GM12874 (cell line): Measurements from ENCODE around the gene HINFP.

ENCODE experiments used
- TF ChIP-seq, protein P1 (sequence below): IDR thresholded peaks from 2 replicates; pipeline ENCODE4 v1.5.1; 2011; ENCODE audit warnings: low read depth, mild to moderate bottlenecking, control low read depth, low read length, moderate library complexity; ENCODE audit not compliant: insufficient read depth

The HINFP gene

GRCh38 chr11:119116235-119116594 is 5.2 kb upstream of the HINFP start:
- TF ChIP-seq, protein P1, sequence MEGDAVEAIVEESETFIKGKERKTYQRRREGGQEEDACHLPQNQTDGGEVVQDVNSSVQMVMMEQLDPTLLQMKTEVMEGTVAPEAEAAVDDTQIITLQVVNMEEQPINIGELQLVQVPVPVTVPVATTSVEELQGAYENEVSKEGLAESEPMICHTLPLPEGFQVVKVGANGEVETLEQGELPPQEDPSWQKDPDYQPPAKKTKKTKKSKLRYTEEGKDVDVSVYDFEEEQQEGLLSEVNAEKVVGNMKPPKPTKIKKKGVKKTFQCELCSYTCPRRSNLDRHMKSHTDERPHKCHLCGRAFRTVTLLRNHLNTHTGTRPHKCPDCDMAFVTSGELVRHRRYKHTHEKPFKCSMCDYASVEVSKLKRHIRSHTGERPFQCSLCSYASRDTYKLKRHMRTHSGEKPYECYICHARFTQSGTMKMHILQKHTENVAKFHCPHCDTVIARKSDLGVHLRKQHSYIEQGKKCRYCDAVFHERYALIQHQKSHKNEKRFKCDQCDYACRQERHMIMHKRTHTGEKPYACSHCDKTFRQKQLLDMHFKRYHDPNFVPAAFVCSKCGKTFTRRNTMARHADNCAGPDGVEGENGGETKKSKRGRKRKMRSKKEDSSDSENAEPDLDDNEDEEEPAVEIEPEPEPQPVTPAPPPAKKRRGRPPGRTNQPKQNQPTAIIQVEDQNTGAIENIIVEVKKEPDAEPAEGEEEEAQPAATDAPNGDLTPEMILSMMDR, result no peak

- TF ChIP-seq, protein P1, result no peak
Observed at GRCh38 chr11:119116601-119117000, 4.8 kb upstream of the HINFP start.

GRCh38 chr11:119117004-119117706 is 4.2 kb upstream of the HINFP start:
- TF ChIP-seq, protein P1, result no peak

DNA sequence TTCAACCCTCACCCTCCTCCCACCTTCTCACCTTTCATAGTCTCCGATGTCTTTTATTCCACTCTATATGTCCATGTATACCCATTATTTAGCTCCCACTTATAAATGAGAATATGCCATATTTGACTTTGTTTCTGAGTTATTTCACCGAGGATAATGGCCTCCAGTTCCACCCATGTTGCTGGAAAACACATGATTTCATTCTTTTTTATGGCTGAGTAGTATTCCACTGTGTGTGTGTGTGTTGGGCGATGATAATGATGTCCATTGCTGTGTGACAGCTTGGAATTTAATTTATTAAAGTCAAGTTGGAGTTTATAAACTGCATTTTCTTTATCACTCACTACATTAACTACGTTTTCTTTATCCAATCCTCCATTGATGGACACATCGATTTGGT is 3.2 kb upstream of the HINFP start:
- TF ChIP-seq, protein P1, result no peak

- TF ChIP-seq, protein P1, result no peak
Observed at GRCh38 chr11:119118946-119119345, 2.4 kb upstream of the HINFP start.

DNA sequence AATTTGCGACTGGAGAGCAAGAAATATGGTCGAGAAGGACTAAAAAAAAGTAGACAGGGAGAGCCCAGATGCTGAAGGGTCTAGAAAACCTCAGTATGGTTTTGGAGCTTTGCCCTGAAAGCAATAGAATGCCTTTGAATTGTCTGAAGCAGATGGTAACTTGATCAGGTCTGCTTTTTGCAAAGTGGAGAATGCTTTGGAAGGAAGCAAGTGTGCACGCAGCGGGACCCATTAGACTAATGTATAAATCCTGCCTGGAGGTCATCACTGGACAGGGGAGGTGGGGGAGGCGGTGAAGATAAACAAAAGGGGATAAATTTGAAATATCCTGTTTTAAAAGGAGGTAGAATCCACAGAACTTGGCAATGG is 757 bp upstream of the HINFP start:
- TF ChIP-seq, protein P1, result no peak

- TF ChIP-seq, protein P1, result no peak
Observed at GRCh38 chr11:119121811-119122124, 388 bp downstream of the HINFP start.
